Measurements from ENCODE around the gene GPC6.

Gene GPC6

DNA sequence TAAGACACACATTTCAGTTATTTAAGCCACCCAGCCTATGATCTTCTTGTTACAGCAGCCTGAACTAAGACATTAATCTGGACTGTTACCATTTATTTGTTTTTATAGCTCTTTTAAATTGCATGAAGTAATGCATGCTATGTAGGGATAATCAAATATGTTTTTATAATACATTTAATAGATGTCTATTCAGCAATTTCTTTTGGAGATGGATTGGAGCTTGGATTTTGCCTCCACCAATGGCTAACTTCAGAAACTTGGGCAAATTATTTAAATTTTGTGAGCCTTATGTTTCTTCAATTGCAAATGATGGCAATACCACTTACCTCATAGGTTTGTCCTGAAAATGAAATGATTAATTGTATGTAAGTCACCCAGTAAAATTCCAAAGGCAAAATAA lies 288.7 kb downstream of the GPC6 start:
- TF ChIP-seq, protein P1, sequence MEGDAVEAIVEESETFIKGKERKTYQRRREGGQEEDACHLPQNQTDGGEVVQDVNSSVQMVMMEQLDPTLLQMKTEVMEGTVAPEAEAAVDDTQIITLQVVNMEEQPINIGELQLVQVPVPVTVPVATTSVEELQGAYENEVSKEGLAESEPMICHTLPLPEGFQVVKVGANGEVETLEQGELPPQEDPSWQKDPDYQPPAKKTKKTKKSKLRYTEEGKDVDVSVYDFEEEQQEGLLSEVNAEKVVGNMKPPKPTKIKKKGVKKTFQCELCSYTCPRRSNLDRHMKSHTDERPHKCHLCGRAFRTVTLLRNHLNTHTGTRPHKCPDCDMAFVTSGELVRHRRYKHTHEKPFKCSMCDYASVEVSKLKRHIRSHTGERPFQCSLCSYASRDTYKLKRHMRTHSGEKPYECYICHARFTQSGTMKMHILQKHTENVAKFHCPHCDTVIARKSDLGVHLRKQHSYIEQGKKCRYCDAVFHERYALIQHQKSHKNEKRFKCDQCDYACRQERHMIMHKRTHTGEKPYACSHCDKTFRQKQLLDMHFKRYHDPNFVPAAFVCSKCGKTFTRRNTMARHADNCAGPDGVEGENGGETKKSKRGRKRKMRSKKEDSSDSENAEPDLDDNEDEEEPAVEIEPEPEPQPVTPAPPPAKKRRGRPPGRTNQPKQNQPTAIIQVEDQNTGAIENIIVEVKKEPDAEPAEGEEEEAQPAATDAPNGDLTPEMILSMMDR (IDR thresholded peaks at IDR 0.05; ENCODE audit: low read depth, low read length) = no peak
- no peak overlapping the region for H3K4me3 ChIP-seq (ENCODE audit: low read depth, low read length)
- H3K36me3 ChIP-seq = 0 out of 2 replicates have a peak, but pooled peaks cover 2% of the 10 kb centered on the region
- DNase-seq = no peak
- H3K27ac ChIP-seq = no peak overlapping the region
- no peaks in the 10 kb centered on the region for H3K9me3 ChIP-seq (ENCODE audit: severe bottlenecking)
- H3K27me3 ChIP-seq (ENCODE audit: insufficient read depth, low read depth, severe bottlenecking) = no peaks in the 10 kb centered on the region

DNA sequence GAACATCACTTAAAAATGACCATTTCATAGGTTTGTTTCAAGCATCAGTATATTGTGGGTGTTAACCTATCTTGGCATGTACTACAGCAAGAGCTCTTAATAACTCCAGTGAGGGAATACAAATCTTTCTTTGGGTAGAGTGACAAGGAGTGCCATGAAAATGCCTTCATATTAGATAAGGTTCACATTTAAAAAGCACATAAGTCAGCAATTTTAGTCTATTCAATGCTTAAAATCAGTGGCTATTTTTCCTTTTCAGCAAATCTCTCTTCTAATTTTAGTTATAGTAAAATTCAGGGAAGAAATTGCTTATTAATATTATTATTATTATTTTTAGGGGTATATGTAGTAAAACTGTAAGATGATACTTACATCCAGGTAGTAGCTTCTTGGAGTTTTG lies 291.1 kb downstream of the GPC6 start:
- TF ChIP-seq, protein P1 (IDR thresholded peaks at IDR 0.05; ENCODE audit: low read depth, low read length) = no peak
- H3K36me3 ChIP-seq = no peaks in the 10 kb centered on the region
- no peaks in the 10 kb centered on the region for H3K9me3 ChIP-seq (ENCODE audit: severe bottlenecking)
- H3K4me3 ChIP-seq (ENCODE audit: low read depth, low read length) = no peak overlapping the region
- no peak for DNase-seq
- H3K27ac ChIP-seq = no peak overlapping the region
- H3K27me3 ChIP-seq (ENCODE audit: insufficient read depth, low read depth, severe bottlenecking) = no peaks in the 10 kb centered on the region

DNA sequence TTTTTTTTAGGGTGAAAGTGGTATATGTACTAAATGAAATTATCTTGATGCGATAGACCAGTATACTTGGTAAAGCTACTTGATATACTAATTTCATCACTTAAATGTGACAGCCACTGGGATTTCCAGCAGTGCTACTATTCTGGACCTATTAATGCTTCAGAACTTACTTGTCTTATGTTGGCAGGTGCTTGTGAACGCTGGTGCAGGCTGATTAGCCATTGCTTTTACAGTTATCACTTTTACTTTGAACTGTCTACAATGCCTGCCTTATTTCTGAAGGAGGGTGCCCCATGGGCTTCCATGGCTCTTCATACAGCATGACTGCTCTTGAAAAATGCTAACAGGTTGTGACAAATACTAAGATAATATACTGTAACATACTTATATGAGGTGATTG lies 294.7 kb downstream of the GPC6 start:
- TF ChIP-seq, protein P1 (IDR thresholded peaks at IDR 0.05; ENCODE audit: low read depth, low read length) = no peak
- H3K27ac ChIP-seq = no peak overlapping the region

DNA sequence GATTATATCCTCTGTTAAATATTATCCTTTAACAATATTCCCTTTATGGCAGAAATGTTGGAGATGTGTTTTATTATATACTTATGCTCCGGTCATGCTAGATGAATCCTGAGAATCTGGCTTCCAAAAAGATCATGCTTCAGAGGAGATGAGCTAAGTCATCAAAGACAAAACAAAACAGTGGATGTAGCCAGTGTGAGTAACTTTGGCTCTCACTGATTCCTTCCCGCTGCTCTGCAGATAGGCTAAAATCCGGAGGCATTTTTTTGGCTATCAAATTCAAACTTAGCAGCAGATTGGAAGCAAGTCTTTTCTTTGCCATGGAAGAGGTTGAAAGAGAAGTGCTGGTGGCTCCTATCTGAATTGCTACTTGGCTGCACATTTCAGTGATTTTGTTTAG lies 295.9 kb downstream of the GPC6 start:
- Histone ChIP-seq H3K36me3 (no peaks in the 10 kb centered on the region; the same call in 1 of the 2 replicates), H3K27me3 (ENCODE audit: insufficient read depth, low read depth, severe bottlenecking) (no peaks in the 10 kb centered on the region), H3K4me3 (ENCODE audit: low read depth, low read length) (no peak overlapping the region), H3K9me3 (ENCODE audit: severe bottlenecking) (no peaks in the 10 kb centered on the region), H3K27ac (no peak overlapping the region)
- TF ChIP-seq, protein P1 (IDR thresholded peaks at IDR 0.05; ENCODE audit: low read depth, low read length) = no peak
- DNase-seq = no peak

More for the DNA sequence above, 294.7 kb downstream of the GPC6 start:
- H3K4me3 ChIP-seq (ENCODE audit: low read depth, low read length) = no peak overlapping the region
- H3K27me3 ChIP-seq (ENCODE audit: insufficient read depth, low read depth, severe bottlenecking) = no peaks in the 10 kb centered on the region
- no peaks in the 10 kb centered on the region for H3K9me3 ChIP-seq (ENCODE audit: severe bottlenecking)
- DNase-seq = no peak
- H3K36me3 ChIP-seq = no peaks in the 10 kb centered on the region; the same call in 1 of the 2 replicates

DNA sequence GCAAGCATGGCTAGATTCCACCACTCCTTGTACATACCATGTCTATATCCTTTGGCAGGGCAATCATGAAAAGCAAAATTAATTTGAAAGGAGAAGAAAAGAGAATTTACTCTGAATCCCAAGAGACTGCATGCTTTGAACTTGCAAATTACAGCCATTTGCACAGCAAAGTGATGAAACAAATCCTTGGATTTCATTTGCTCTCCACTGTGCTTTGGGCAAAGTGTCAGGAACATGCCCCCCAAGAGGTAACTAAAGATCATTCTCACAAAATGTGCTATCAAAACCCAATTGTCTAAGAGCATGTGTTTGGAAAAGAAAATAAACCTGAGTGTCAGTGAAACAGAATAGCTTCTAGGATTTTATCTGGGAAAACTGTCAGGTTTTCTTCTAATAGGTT lies 298.5 kb downstream of the GPC6 start:
- Histone ChIP-seq H3K27me3 (ENCODE audit: insufficient read depth, low read depth, severe bottlenecking) (no peaks in the 10 kb centered on the region), H3K9me3 (ENCODE audit: severe bottlenecking) (no peaks in the 10 kb centered on the region), H3K27ac (no peak overlapping the region), H3K36me3 (no peaks in the 10 kb centered on the region; the same call in 1 of the 2 replicates), H3K4me3 (ENCODE audit: low read depth, low read length) (no peak overlapping the region)
- TF ChIP-seq, protein P1 (IDR thresholded peaks at IDR 0.05; ENCODE audit: low read depth, low read length) = no peak
- no peak for DNase-seq

DNA sequence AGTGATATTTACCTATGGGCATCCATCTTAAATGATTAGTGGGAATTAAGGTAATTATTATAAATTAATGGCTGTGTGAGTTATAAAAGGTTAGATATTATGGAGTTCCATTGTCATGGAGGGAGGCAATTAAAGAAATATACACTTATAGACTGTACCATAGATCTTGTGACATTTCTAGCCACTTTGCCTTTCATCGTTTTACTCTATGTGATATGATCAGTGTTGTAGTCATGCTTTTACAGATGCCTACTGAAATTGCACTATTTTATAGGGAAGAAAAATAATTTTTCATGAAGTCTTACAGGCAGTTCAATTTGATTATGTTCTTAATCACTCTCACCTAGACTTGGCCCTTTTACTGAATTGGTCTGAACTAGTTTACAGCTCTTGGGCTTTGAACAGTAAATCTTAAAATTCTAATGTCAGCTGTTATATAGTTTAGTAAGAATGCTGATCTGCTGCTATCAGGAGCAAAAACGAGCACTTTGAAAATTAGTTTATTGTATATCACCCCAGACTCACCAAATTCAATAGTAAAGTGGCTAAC lies 301.2 kb downstream of the GPC6 start:
- Histone ChIP-seq H3K27me3 (ENCODE audit: insufficient read depth, low read depth, severe bottlenecking) (no peaks in the 10 kb centered on the region), H3K36me3 (no peaks in the 10 kb centered on the region; the same call in 1 of the 2 replicates), H3K9me3 (ENCODE audit: severe bottlenecking) (no peaks in the 10 kb centered on the region), H3K27ac (no peak overlapping the region), H3K4me3 (ENCODE audit: low read depth, low read length) (no peak overlapping the region)
- TF ChIP-seq, protein P1 (IDR thresholded peaks at IDR 0.05; ENCODE audit: low read depth, low read length) = no peak
- no peak for DNase-seq
